Ishikawa (cell line): Measurements from ENCODE around the gene CCDC92B.
A peak's percentile ranks its signal among the peaks of the same experiment; 100 is the strongest.

ENCODE experiments used
- CEBPB ChIP-seq: IDR thresholded peaks from 2 replicates; pipeline ENCODE4 v1.6.1; 2012
- CREB1 ChIP-seq: IDR thresholded peaks from 2 replicates; pipeline ENCODE4 v1.6.1; 2012; ENCODE audit warnings: low read depth
- EGR1 ChIP-seq: IDR thresholded peaks from 2 replicates; pipeline ENCODE4 v1.6.1; 2012
- EP300 ChIP-seq: IDR thresholded peaks from 2 replicates; pipeline ENCODE4 v1.6.1; 2012; ENCODE audit warnings: borderline replicate concordance
- FOXM1 ChIP-seq: IDR thresholded peaks from 2 replicates; pipeline ENCODE4 v1.6.1; 2012; ENCODE audit warnings: low read depth, borderline replicate concordance
- MAX ChIP-seq: IDR thresholded peaks from 2 replicates; pipeline ENCODE4 v1.6.1; 2012
- NFIC ChIP-seq: IDR thresholded peaks from 2 replicates; pipeline ENCODE4 v1.6.1; 2012
- RAD21 ChIP-seq: IDR thresholded peaks from 2 replicates; pipeline ENCODE4 v1.6.1; 2012; ENCODE audit warnings: low read depth
- REST ChIP-seq: IDR thresholded peaks from 2 replicates; pipeline ENCODE4 v1.6.1; 2012; ENCODE audit warnings: low read depth, mild to moderate bottlenecking
- TAF1 ChIP-seq: IDR thresholded peaks from 2 replicates; pipeline ENCODE4 v1.6.1; 2012; ENCODE audit warnings: low read depth, mild to moderate bottlenecking
- TCF12 ChIP-seq: IDR thresholded peaks from 2 replicates; pipeline ENCODE4 v1.6.1; 2012; ENCODE audit warnings: low read depth
- USF1 ChIP-seq: IDR thresholded peaks from 2 replicates; pipeline ENCODE4 v1.6.1; 2012
- YY1 ChIP-seq: IDR thresholded peaks from 2 replicates; pipeline ENCODE4 v1.6.1; 2012; ENCODE audit warnings: low read depth
- ZBTB7A ChIP-seq: IDR thresholded peaks from 2 replicates; pipeline ENCODE4 v1.6.1; 2012; ENCODE audit warnings: low read depth

GRCh38 chr17:2749784-2750181 lies 331 bp upstream of the CCDC92B start:
- TF ChIP-seq CEBPB (no peak), YY1 (no peak), EGR1 (no peak), RAD21 (no peak), CREB1 (no peak), TAF1 (no peak), MAX (peak; percentile 67; the same call in 1 of the 2 replicates), FOXM1 (no peak), NFIC (no peak), EP300 (no peak), REST (peak; percentile 97), TCF12 (no peak), USF1 (no peak), ZBTB7A (no peak)
